Activated CD4-positive, alpha-beta T cell treated with anti-CD3 and anti-CD28 coated beads for 1 hour (primary cell): ENCODE results near the gene MEIOSIN.
A peak's percentile ranks its signal among the peaks of the same experiment; 100 is the strongest.
"Not testable (repeated sequence)": the region's sequence is repeated elsewhere in the genome, so short reads cannot be mapped to it uniquely, and the experiment has no call there.

ENCODE experiments used
- DNase-seq: peaks from one replicate; pipeline ENCODE4 v3.0.0-alpha.2; 2020

The MEIOSIN gene

GRCh38 chr19:45717983-45718650 is 15.1 kb upstream of the MEIOSIN start:
- DNase-seq, result no peak

GRCh38 chr19:45720065-45720464 is 13.2 kb upstream of the MEIOSIN start:
- not testable (repeated sequence) for DNase-seq

- DNase-seq, result not testable (repeated sequence)
These were observed 4.6 kb upstream of the MEIOSIN start for GRCh38 chr19:45728683-45729082.

- DNase-seq, result no peak
These were observed 3.4 kb upstream of the MEIOSIN start for GRCh38 chr19:45729800-45730290.

GRCh38 chr19:45730368-45731288 is 2.6 kb upstream of the MEIOSIN start, which contains the start of gene FBXO46:
FBXO46 (minus strand) TSS chr19:45730896; CDS start chr19:45713495, 17,401 bp downstream.
- peak; percentile 88 for DNase-seq

GRCh38 chr19:45739498-45740439 is 6.5 kb downstream of the MEIOSIN start:
- no peak for DNase-seq

- no peak for DNase-seq
These were observed 9.7 kb downstream of the MEIOSIN start for GRCh38 chr19:45742969-45743368.

GRCh38 chr19:45745606-45746005 is 12.4 kb downstream of the MEIOSIN start:
- DNase-seq, result no peak

GRCh38 chr19:45746866-45747265 is 13.6 kb downstream of the MEIOSIN start:
- DNase-seq, result no peak

GRCh38 chr19:45747513-45747912 is 14.3 kb downstream of the MEIOSIN start:
- DNase-seq, result no peak

GRCh38 chr19:45751483-45751882 is 18.2 kb downstream of the MEIOSIN start:
- DNase-seq, result not testable (repeated sequence)

- DNase-seq, result no peak
These were observed 19.4 kb downstream of the MEIOSIN start for GRCh38 chr19:45752639-45753038.

- no peak for DNase-seq
These were observed 20.3 kb downstream of the MEIOSIN start for GRCh38 chr19:45753548-45753947.

- no peak for DNase-seq
These were observed 21.1 kb downstream of the MEIOSIN start for GRCh38 chr19:45754323-45754722.

GRCh38 chr19:45757695-45758094 is 24.5 kb downstream of the MEIOSIN start:
- DNase-seq, result no peak

- no peak for DNase-seq
These were observed 25.7 kb downstream of the MEIOSIN start for GRCh38 chr19:45758921-45759320.

GRCh38 chr19:45761714-45762113 is 28.5 kb downstream of the MEIOSIN start:
- no peak for DNase-seq

GRCh38 chr19:45762870-45763631 is 29.8 kb downstream of the MEIOSIN start:
- DNase-seq, result no peak

GRCh38 chr19:45763691-45764294 is 30.6 kb downstream of the MEIOSIN start:
- no peak for DNase-seq

- no peak for DNase-seq
These were observed 31.2 kb downstream of the MEIOSIN start for GRCh38 chr19:45764475-45764874.

- DNase-seq, result no peak
These were observed 31.9 kb downstream of the MEIOSIN start for GRCh38 chr19:45764945-45765701.
